ENCODE data around the gene POU5F1.
"Not testable (repeated sequence)": the region's sequence is repeated elsewhere in the genome, so short reads cannot be mapped to it uniquely, and the experiment has no call there.

Gene POU5F1

GRCh38 chr6:31173406-31173805, 2.9 kb upstream of the POU5F1 start:
- Mint-ChIP-seq H3K27ac (no peak overlapping the region), H3K4me1 (peaks cover 6% of the 10 kb centered on the region), H3K27me3 (ENCODE audit: low read depth) (peaks cover 25% of the 10 kb centered on the region), H3K36me3 (ENCODE audit: low read depth) (no peaks in the 10 kb centered on the region), H3K4me3 (no peak overlapping the region), H3K9me3 (no peaks in the 10 kb centered on the region)
- no peak for TF ChIP-seq CTCF (IDR thresholded peaks at IDR 0.05; ENCODE audit: unreplicated experiment in 3 of 3)

- peaks cover 28% of the 10 kb centered on the region for H3K27me3 Mint-ChIP-seq (ENCODE audit: low read depth)
- TF ChIP-seq CTCF (IDR thresholded peaks at IDR 0.05; ENCODE audit: unreplicated experiment in 3 of 3) = no peak
- H3K4me3 Mint-ChIP-seq = no peak overlapping the region
- H3K27ac Mint-ChIP-seq = no peak overlapping the region
- no peaks in the 10 kb centered on the region for H3K36me3 Mint-ChIP-seq (ENCODE audit: low read depth)
- no peaks in the 10 kb centered on the region for H3K9me3 Mint-ChIP-seq
- peaks cover 6% of the 10 kb centered on the region for H3K4me1 Mint-ChIP-seq
Observed at GRCh38 chr6:31172973-31173384, 2.5 kb upstream of the POU5F1 start.

- TF ChIP-seq CTCF (IDR thresholded peaks at IDR 0.05; ENCODE audit: unreplicated experiment in 3 of 3) = no peak
- no peaks in the 10 kb centered on the region for H3K9me3 Mint-ChIP-seq
- no peak overlapping the region for H3K27ac Mint-ChIP-seq
- H3K36me3 Mint-ChIP-seq (ENCODE audit: low read depth) = no peaks in the 10 kb centered on the region
- peaks cover 6% of the 10 kb centered on the region for H3K4me1 Mint-ChIP-seq
- no peak overlapping the region for H3K4me3 Mint-ChIP-seq
- H3K27me3 Mint-ChIP-seq (ENCODE audit: low read depth) = peaks cover 33% of the 10 kb centered on the region
Observed at GRCh38 chr6:31171931-31172905, 1.7 kb upstream of the POU5F1 start.

- no peaks in the 10 kb centered on the region for H3K9me3 Mint-ChIP-seq
- no peak overlapping the region for H3K4me3 Mint-ChIP-seq
- peaks cover 4% of the 10 kb centered on the region for H3K4me1 Mint-ChIP-seq
- no peak for TF ChIP-seq CTCF (IDR thresholded peaks at IDR 0.05; ENCODE audit: unreplicated experiment in 3 of 3)
- no peaks in the 10 kb centered on the region for H3K36me3 Mint-ChIP-seq (ENCODE audit: low read depth)
- no peak overlapping the region for H3K27ac Mint-ChIP-seq
- peaks cover 33% of the 10 kb centered on the region for H3K27me3 Mint-ChIP-seq (ENCODE audit: low read depth)
Observed at GRCh38 chr6:31170987-31171671, 647 bp upstream of the POU5F1 start.

GRCh38 chr6:31169858-31170599, 453 bp downstream of the POU5F1 start:
- peaks cover 33% of the 10 kb centered on the region for H3K27me3 Mint-ChIP-seq (ENCODE audit: low read depth)
- H3K4me3 Mint-ChIP-seq; H3K4me1 Mint-ChIP-seq; H3K36me3 Mint-ChIP-seq (ENCODE audit: low read depth); H3K27ac Mint-ChIP-seq; H3K9me3 Mint-ChIP-seq: not testable (repeated sequence)
